H9 (cell line): ENCODE measurements around the gene RC3H2. TPM values are rescaled to one million over a fixed set of nuclear protein-coding genes. Genes with fewer than 3 reads are reported as not detected.

Experiments used
- DNase-seq: peaks from one replicate; pipeline ENCODE4 v3.0.0-alpha.2; 2017
- H2AFZ ChIP-seq: one replicate; pipeline ENCODE4 v1.6.1; 2013; ENCODE audit warnings: mild to moderate bottlenecking, low read length, control low read depth, moderate library complexity
- H2AK5ac ChIP-seq: 2 replicates; pipeline ENCODE4 v1.6.1; 2013; ENCODE audit warnings: low read length, control low read depth, mixed read lengths; ENCODE audit not compliant: insufficient read length
- H2BK120ac ChIP-seq: one replicate; pipeline ENCODE4 v1.6.1; 2013; ENCODE audit warnings: low read depth, mild to moderate bottlenecking, low read length, control low read depth, inconsistent platforms; ENCODE audit not compliant: poor library complexity, severe bottlenecking
- H2BK12ac ChIP-seq: 2 replicates; pipeline ENCODE4 v1.6.1; 2013; ENCODE audit warnings: low read length, control low read depth, mixed read lengths, low read depth; ENCODE audit not compliant: insufficient read length
- H2BK15ac ChIP-seq: 2 replicates; pipeline ENCODE4 v1.6.1; 2013; ENCODE audit warnings: low read depth, low read length, control low read depth
- H2BK20ac ChIP-seq: one replicate; pipeline ENCODE4 v1.6.1; 2013; ENCODE audit warnings: low read depth, mild to moderate bottlenecking, low read length, control low read depth, inconsistent platforms; ENCODE audit not compliant: poor library complexity, severe bottlenecking
- H2BK5ac ChIP-seq: 2 replicates; pipeline ENCODE4 v1.6.1; 2013; ENCODE audit warnings: low read length, control low read depth, mixed read lengths; ENCODE audit not compliant: insufficient read length
- H3K14ac ChIP-seq: 2 replicates; pipeline ENCODE4 v1.6.1; 2013; ENCODE audit warnings: low read length, control low read depth; ENCODE audit not compliant: insufficient read depth
- H3K18ac ChIP-seq: 2 replicates; pipeline ENCODE4 v1.6.1; 2013; ENCODE audit warnings: low read depth, mild to moderate bottlenecking, mixed read lengths, low read length, control low read depth; ENCODE audit not compliant: insufficient read length
- H3K23ac ChIP-seq: 2 replicates; pipeline ENCODE4 v1.6.1; 2013; ENCODE audit warnings: low read length, control low read depth, mixed read lengths, low read depth; ENCODE audit not compliant: insufficient read length
- H3K23me2 ChIP-seq: 2 replicates; pipeline ENCODE4 v1.6.1; 2013; ENCODE audit warnings: low read depth, mild to moderate bottlenecking, mixed read lengths, low read length, control low read depth; ENCODE audit not compliant: insufficient read length, poor library complexity, severe bottlenecking
- H3K27ac ChIP-seq: 2 replicates; pipeline ENCODE4 v1.5.1; 2013; ENCODE audit warnings: low read length, control low read depth, mixed read lengths, low read depth; ENCODE audit not compliant: insufficient read length
- H3K27me3 ChIP-seq: 2 replicates; pipeline ENCODE4 v1.6.1; 2013; ENCODE audit warnings: low read length, control low read depth, inconsistent platforms; ENCODE audit not compliant: insufficient read depth
- H3K4ac ChIP-seq: 2 replicates; pipeline ENCODE4 v1.6.1; 2013; ENCODE audit warnings: low read depth, mild to moderate bottlenecking, control low read depth, inconsistent platforms, low read length, moderate library complexity
- H3K4me1 ChIP-seq: 2 replicates; pipeline ENCODE4 v1.6.1; 2013; ENCODE audit warnings: low read length, control low read depth, inconsistent platforms; ENCODE audit not compliant: insufficient read depth
- H3K4me2 ChIP-seq: 2 replicates; pipeline ENCODE4 v1.6.1; 2013; ENCODE audit warnings: low read length, control low read depth, mixed read lengths; ENCODE audit not compliant: insufficient read length, insufficient read depth
- H3K56ac ChIP-seq: 2 replicates; pipeline ENCODE4 v1.6.1; 2013; ENCODE audit warnings: low read depth, mild to moderate bottlenecking, mixed read lengths, low read length, control low read depth; ENCODE audit not compliant: insufficient read length
- H3K79me1 ChIP-seq: 2 replicates; pipeline ENCODE4 v1.6.1; 2013; ENCODE audit warnings: low read depth, mild to moderate bottlenecking, moderate library complexity, low read length, control low read depth, inconsistent platforms; ENCODE audit not compliant: insufficient read depth, poor library complexity, severe bottlenecking
- H3K79me2 ChIP-seq: 2 replicates; pipeline ENCODE4 v1.6.1; 2013; ENCODE audit warnings: low read length, control low read depth, inconsistent platforms; ENCODE audit not compliant: insufficient read depth
- H3K9ac ChIP-seq: 2 replicates; pipeline ENCODE4 v1.6.1; 2013; ENCODE audit warnings: low read length, control low read depth, mixed read lengths; ENCODE audit not compliant: insufficient read length; ENCODE audit errors: extremely low read depth
- H3K9me3 ChIP-seq: one replicate; pipeline ENCODE4 v1.6.1; 2013; ENCODE audit warnings: low read depth, low read length, inconsistent platforms; ENCODE audit not compliant: control insufficient read depth
- H3T11ph ChIP-seq: one replicate; pipeline ENCODE4 v1.6.1; 2013; ENCODE audit warnings: mild to moderate bottlenecking, low read length, control low read depth, inconsistent platforms
- H4K20me1 ChIP-seq: one replicate; pipeline ENCODE4 v1.6.1; 2013; ENCODE audit not compliant: control insufficient read depth, insufficient read length, insufficient read depth
- H4K5ac ChIP-seq: 2 replicates; pipeline ENCODE4 v1.6.1; 2013; ENCODE audit warnings: low read depth, mild to moderate bottlenecking, mixed read lengths, low read length, control low read depth; ENCODE audit not compliant: insufficient read length
- H4K8ac ChIP-seq: replicated peaks from 2 replicates; pipeline ENCODE4 v1.6.1; 2013; ENCODE audit warnings: low read length, control low read depth, mixed read lengths, low read depth; ENCODE audit not compliant: insufficient read length
- H4K91ac ChIP-seq: 2 replicates; pipeline ENCODE4 v1.6.1; 2013; ENCODE audit warnings: low read depth, mild to moderate bottlenecking, moderate library complexity, mixed read lengths, low read length, control low read depth; ENCODE audit not compliant: insufficient read length
- H3K27ac Mint-ChIP-seq, 3 experiments: 2 replicates in 2 of 3; 3 replicates in 1 of 3; pipeline ENCODE4 v1.8.0; 2020 to 2021; ENCODE audit warnings: mixed read lengths in 3 of 3, mild to moderate bottlenecking in 1 of 3, moderate library complexity in 1 of 3
- H3K27me3 Mint-ChIP-seq: 2 replicates; pipeline ENCODE4 v1.8.0; 2021; ENCODE audit warnings: low read depth, mild to moderate bottlenecking, moderate library complexity, mixed read lengths
- H3K36me3 Mint-ChIP-seq, 3 experiments: 2 replicates in 2 of 3; 3 replicates in 1 of 3; pipeline ENCODE4 v1.8.0; 2020 to 2021; ENCODE audit warnings: low read depth in 3 of 3, mixed read lengths in 3 of 3; ENCODE audit not compliant: insufficient read depth in 1 of 3
- H3K4me1 Mint-ChIP-seq, 2 experiments: 2 replicates each; pipeline ENCODE4 v1.8.0; 2020; ENCODE audit warnings: mixed read lengths in 2 of 2
- H3K4me3 Mint-ChIP-seq, 2 experiments: 2 replicates in 1 of 2; 3 replicates in 1 of 2; pipeline ENCODE4 v1.8.0; 2020 to 2021; ENCODE audit warnings: mild to moderate bottlenecking in 2 of 2, mixed read lengths in 2 of 2, moderate library complexity in 1 of 2
- H3K9me3 Mint-ChIP-seq, 2 experiments: 2 replicates in 1 of 2; 3 replicates in 1 of 2; pipeline ENCODE4 v1.8.0; 2020; ENCODE audit warnings: mild to moderate bottlenecking in 2 of 2, mixed read lengths in 2 of 2, moderate library complexity in 1 of 2
- WGBS: extraction: QIAGEN DNeasy Blood & Tissue Kit; methylation state at CpG from one replicate; pipeline ENCODE4 v1.1.7; 2013; ENCODE audit warnings: missing lambda C conversion rate, low lambda C conversion rate, mixed read lengths; ENCODE audit not compliant: insufficient read length; ENCODE audit errors: extremely low coverage; 5-methylcytosine and 5-hydroxymethylcytosine counted together
- total RNA-seq: library from RNA; stranded (reverse); gene quantifications from 2 replicates; pipeline ENCODE4 v1.2.1, GENCODE V29; 2021
- TF ChIP-seq, protein P1 (sequence below): fragments of 200-600 bp; sonication (generic); conservative IDR thresholded peaks from 3 replicates; pipeline ENCODE4 v1.8.0; 2021; ENCODE audit warnings: antibody characterized with exemption, mild to moderate bottlenecking

Gene RC3H2
- total RNA-seq, 1 experiment from 2014 or later, result 49.0 TPM

DNA sequence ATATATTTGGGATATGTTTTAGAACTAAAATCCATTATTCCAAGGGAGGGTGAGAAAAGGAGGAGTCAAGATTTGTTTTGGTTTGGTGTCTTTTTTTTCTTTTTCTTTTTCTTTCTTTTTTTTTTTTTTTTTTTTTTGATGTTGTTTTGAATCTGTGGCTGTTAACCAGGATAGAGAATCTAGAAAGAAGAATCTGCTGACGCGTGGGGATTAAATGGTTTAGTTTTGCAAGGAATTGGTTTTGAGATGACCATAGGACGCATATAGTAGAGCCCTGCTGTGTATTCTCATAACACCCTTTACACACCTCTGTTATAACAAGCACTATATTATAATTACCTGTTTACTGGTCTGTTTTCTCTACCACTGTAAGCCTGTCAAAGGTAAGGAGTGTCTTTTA, 45.1 kb upstream of the RC3H2 start:
- DNase-seq, result no peak
- H2AK5ac ChIP-seq, result no peak overlapping the region
- H2BK15ac ChIP-seq, result no peak overlapping the region
- H3K23ac ChIP-seq, result no peak overlapping the region
- no peak overlapping the region for H4K5ac ChIP-seq
- no peak overlapping the region for H2BK12ac ChIP-seq
- H3K27me3 Mint-ChIP-seq, result no peaks in the 10 kb centered on the region
- H3K23me2 ChIP-seq, result no peaks in the 10 kb centered on the region
- no peak overlapping the region for H2BK20ac ChIP-seq
- H3K36me3 Mint-ChIP-seq, result peaks cover 0 to 4% (median 0%) of the 10 kb centered on the region in 3 experiments; a peak in 2 of 7 replicates
- peaks cover 28% of the 10 kb centered on the region for H3K79me2 ChIP-seq
- H3K27ac ChIP-seq, result no peak overlapping the region
- no peaks in the 10 kb centered on the region for H3K4me1 ChIP-seq
- peaks cover 9% of the 10 kb centered on the region for H3K79me1 ChIP-seq
- no peak overlapping the region for H3K9ac ChIP-seq
- H3K4me1 Mint-ChIP-seq, result peaks cover 22 to 47% of the 10 kb centered on the region in 2 experiments
- no peak overlapping the region for H3K56ac ChIP-seq
- H3T11ph ChIP-seq, result no peak overlapping the region
- TF ChIP-seq, protein P1, sequence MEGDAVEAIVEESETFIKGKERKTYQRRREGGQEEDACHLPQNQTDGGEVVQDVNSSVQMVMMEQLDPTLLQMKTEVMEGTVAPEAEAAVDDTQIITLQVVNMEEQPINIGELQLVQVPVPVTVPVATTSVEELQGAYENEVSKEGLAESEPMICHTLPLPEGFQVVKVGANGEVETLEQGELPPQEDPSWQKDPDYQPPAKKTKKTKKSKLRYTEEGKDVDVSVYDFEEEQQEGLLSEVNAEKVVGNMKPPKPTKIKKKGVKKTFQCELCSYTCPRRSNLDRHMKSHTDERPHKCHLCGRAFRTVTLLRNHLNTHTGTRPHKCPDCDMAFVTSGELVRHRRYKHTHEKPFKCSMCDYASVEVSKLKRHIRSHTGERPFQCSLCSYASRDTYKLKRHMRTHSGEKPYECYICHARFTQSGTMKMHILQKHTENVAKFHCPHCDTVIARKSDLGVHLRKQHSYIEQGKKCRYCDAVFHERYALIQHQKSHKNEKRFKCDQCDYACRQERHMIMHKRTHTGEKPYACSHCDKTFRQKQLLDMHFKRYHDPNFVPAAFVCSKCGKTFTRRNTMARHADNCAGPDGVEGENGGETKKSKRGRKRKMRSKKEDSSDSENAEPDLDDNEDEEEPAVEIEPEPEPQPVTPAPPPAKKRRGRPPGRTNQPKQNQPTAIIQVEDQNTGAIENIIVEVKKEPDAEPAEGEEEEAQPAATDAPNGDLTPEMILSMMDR, result no peak
- no peak overlapping the region for H3K4me3 Mint-ChIP-seq
- H2BK120ac ChIP-seq, result no peak overlapping the region
- H3K9me3 Mint-ChIP-seq, result no peaks in the 10 kb centered on the region
- peak overlapping the region in 1 of 3 experiments; percentile 37; a peak in 3 of 7 replicates for H3K27ac Mint-ChIP-seq
- H4K91ac ChIP-seq, result no peak overlapping the region
- no peaks in the 10 kb centered on the region for H3K27me3 ChIP-seq
- H3K18ac ChIP-seq, result no peak overlapping the region
- H3K4me2 ChIP-seq, result no peak overlapping the region
- H3K14ac ChIP-seq, result no peak overlapping the region
- H2AFZ ChIP-seq, result no peak overlapping the region
- no peak overlapping the region for H2BK5ac ChIP-seq
- no peaks in the 10 kb centered on the region for H3K9me3 ChIP-seq
- no CpG with 5 or more reads among the region's 3 CpGs for WGBS
- no peak overlapping the region for H4K8ac ChIP-seq
- H3K4ac ChIP-seq, result no peak overlapping the region
- no peaks in the 10 kb centered on the region for H4K20me1 ChIP-seq
